GM18502 (cell line): ENCODE data around the gene FAM240B.

Source experiments
- ATAC-seq: cut with Tn5 transposase; IDR thresholded peaks from one replicate; pipeline ENCODE4 v1.9.1; 2021; ENCODE audit warnings: mild to moderate bottlenecking; ENCODE audit not compliant: unreplicated experiment, poor library complexity

Gene FAM240B

GRCh38 chr9:38705917-38706316 is 14.0 kb downstream of the FAM240B start:
- no peak for ATAC-seq

- ATAC-seq: no peak
These were observed 19.2 kb downstream of the FAM240B start for GRCh38 chr9:38700695-38701094.

GRCh38 chr9:38699337-38699736 is 20.6 kb downstream of the FAM240B start:
- ATAC-seq: no peak

GRCh38 chr9:38697776-38698300 is 22.1 kb downstream of the FAM240B start:
- no peak for ATAC-seq

- ATAC-seq: no peak
These were observed 22.9 kb downstream of the FAM240B start for GRCh38 chr9:38696999-38697398.

GRCh38 chr9:38694676-38695075 is 25.3 kb downstream of the FAM240B start:
- no peak for ATAC-seq

GRCh38 chr9:38692707-38693106 is 27.2 kb downstream of the FAM240B start:
- no peak for ATAC-seq

- no peak for ATAC-seq
These were observed 29.4 kb downstream of the FAM240B start for GRCh38 chr9:38690574-38690973.

GRCh38 chr9:38689678-38690077 is 30.3 kb downstream of the FAM240B start:
- no peak for ATAC-seq

- no peak for ATAC-seq
These were observed 31.9 kb downstream of the FAM240B start for GRCh38 chr9:38687992-38688391.

- ATAC-seq: no peak
These were observed 32.5 kb downstream of the FAM240B start for GRCh38 chr9:38687389-38687842.

- no peak for ATAC-seq
These were observed 33.0 kb downstream of the FAM240B start for GRCh38 chr9:38686933-38687332.

GRCh38 chr9:38685535-38685934 is 34.4 kb downstream of the FAM240B start:
- ATAC-seq: no peak

GRCh38 chr9:38683336-38683735 is 36.6 kb downstream of the FAM240B start:
- no peak for ATAC-seq

- no peak for ATAC-seq
These were observed 37.2 kb downstream of the FAM240B start for GRCh38 chr9:38682713-38683112.

GRCh38 chr9:38681747-38682227 is 38.1 kb downstream of the FAM240B start:
- no peak for ATAC-seq

GRCh38 chr9:38680837-38681445 is 39.0 kb downstream of the FAM240B start:
- no peak for ATAC-seq

- ATAC-seq: no peak
These were observed 42.2 kb downstream of the FAM240B start for GRCh38 chr9:38677660-38678303.

- ATAC-seq: no peak
These were observed 44.1 kb downstream of the FAM240B start for GRCh38 chr9:38675831-38676230.

GRCh38 chr9:38675211-38675610 is 44.7 kb downstream of the FAM240B start:
- ATAC-seq: no peak

- ATAC-seq: no peak
These were observed 46.3 kb downstream of the FAM240B start for GRCh38 chr9:38673399-38674193.
